Measurements from ENCODE around the gene CA12. TPM values are rescaled to one million over a fixed set of nuclear protein-coding genes. Genes with fewer than 3 reads are reported as not detected.

The CA12 gene
- total and polyA plus RNA-seq, 2 donors (not counting 1 experiment from before 2014, with no cell fraction given): not detected

DNA sequence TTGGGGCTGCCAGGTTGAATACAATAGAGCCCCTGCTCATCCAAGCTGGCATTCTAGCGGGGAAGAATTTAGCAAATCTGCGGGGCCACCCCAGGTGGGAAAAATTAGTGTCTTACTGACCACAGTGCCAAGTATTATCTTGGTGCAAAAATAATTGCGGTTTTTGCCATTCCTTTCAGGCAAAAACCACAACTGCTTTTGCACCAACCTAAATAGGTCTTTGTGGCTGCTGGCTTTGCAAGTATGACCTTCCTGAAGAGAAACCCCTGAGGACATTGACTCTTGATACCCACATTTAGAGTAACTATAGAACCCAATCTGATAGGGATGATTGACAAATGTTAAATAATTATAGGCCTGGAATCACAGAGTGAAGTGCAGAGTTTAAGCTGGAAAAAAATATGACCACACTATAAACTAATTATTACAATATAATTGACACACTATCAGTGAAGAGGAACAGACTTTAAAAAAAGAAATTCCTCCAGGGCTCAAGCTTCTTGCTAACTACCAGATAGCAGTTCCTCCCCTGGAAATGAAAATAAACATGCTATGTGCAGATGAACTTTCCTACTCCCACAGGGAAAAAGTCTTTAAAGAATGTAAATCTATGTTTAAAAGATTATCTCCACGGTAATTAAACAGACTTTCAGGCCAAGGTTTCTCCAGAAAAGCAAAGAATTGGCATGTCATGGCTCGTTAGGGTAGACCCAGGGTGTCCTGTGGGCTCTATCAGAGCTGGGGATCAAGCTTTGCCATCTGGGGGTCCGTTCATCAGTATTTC lies 34.4 kb downstream of the CA12 start:
- WGBS (ENCODE audit: insufficient coverage): 75% methylated on average over 5 of the region's 6 CpGs
- Mint-ChIP-seq H3K27me3 (no peaks in the 10 kb centered on the region), H3K27ac (no peak overlapping the region), H3K4me3 (no peak overlapping the region), H3K4me1 (peaks cover 27% of the 10 kb centered on the region), H3K9me3 (ENCODE audit: insufficient read depth) (no peaks in the 10 kb centered on the region)
- Histone ChIP-seq H3K9ac (ENCODE audit: low read length) (no peak overlapping the region), H3K79me2 (ENCODE audit: control insufficient read depth, insufficient read depth, low read length) (no peaks in the 10 kb centered on the region), H2AFZ (ENCODE audit: insufficient read depth, low read depth, low read length, poor library complexity, severe bottlenecking) (no peak overlapping the region), H3K36me3 (replicated peaks in 1 of 2; ENCODE audit: control extremely low read depth in 1 of 2, control insufficient read depth in 1 of 2, extremely low read depth in 1 of 2, insufficient read depth in 2 of 2, low read length in 1 of 2) (no peaks in the 10 kb centered on the region), H3K27ac (ENCODE audit: low read length in 2 of 2) (no peak overlapping the region), H3K4me3 (ENCODE audit: control extremely low read depth in 1 of 5, extremely low read depth in 1 of 5, insufficient read depth in 1 of 5, low read depth in 2 of 5, low read length in 4 of 5) (no peak overlapping the region), H3K27me3 (replicated peaks in 1 of 4; ENCODE audit: control extremely low read depth in 1 of 4, control insufficient read depth in 3 of 4, insufficient read depth in 4 of 4, low read length in 3 of 4) (no peaks in the 10 kb centered on the region), H4K20me1 (ENCODE audit: control insufficient read depth, insufficient read depth, low read length, poor library complexity, severe bottlenecking) (no peaks in the 10 kb centered on the region), H3K9me3 (ENCODE audit: control extremely low read depth in 1 of 3, control insufficient read depth in 2 of 3, insufficient read depth in 1 of 3, low read length in 2 of 3) (no peaks in the 10 kb centered on the region), H3K4me1 (ENCODE audit: control insufficient read depth in 2 of 2, insufficient read depth in 2 of 2, low read length in 2 of 2) (peaks cover 0 to 24% of the 10 kb centered on the region in 2 donors), H3K4me2 (replicated peaks; ENCODE audit: low read depth, low read length, poor library complexity, severe bottlenecking) (no peak overlapping the region)
- CTCF ChIA-PET: no interaction called here
- POLR2A ChIA-PET: no interaction called here
- TF ChIP-seq EZH2 (IDR thresholded peaks at IDR 0.05; ENCODE audit: borderline replicate concordance, insufficient read depth, low read depth, low read length, poor library complexity, severe bottlenecking): no peak
- TF ChIP-seq, protein P1, sequence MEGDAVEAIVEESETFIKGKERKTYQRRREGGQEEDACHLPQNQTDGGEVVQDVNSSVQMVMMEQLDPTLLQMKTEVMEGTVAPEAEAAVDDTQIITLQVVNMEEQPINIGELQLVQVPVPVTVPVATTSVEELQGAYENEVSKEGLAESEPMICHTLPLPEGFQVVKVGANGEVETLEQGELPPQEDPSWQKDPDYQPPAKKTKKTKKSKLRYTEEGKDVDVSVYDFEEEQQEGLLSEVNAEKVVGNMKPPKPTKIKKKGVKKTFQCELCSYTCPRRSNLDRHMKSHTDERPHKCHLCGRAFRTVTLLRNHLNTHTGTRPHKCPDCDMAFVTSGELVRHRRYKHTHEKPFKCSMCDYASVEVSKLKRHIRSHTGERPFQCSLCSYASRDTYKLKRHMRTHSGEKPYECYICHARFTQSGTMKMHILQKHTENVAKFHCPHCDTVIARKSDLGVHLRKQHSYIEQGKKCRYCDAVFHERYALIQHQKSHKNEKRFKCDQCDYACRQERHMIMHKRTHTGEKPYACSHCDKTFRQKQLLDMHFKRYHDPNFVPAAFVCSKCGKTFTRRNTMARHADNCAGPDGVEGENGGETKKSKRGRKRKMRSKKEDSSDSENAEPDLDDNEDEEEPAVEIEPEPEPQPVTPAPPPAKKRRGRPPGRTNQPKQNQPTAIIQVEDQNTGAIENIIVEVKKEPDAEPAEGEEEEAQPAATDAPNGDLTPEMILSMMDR (IDR thresholded peaks at IDR 0.05): no peak
- intact Hi-C loops (cut with micrococcal nuclease): no loop called here
- no peak for ATAC-seq (ENCODE audit: low read depth)
- DNase-seq: no peak

DNA sequence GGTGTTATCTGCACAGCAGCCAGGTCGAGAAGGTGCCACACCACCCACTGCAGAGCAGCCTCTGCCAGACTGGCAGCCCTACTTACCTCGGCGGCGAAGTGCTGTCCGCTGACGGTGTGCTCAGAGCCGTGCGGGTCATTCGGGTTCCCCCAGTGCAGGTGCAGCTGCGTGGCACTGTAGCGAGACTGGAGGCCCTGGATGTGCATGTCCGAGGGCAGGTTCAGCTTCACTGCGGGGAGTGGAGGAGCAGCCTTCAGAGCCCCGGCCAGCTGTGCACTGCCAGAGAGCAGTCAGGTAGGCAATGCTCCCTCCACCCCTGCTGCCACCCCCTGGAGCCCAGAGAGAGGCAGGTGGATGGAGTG lies 36.3 kb downstream of the CA12 start:
- H3K4me2 ChIP-seq (replicated peaks; ENCODE audit: low read depth, low read length, poor library complexity, severe bottlenecking): no peak overlapping the region
- Mint-ChIP-seq H3K27me3 (no peaks in the 10 kb centered on the region), H3K9me3 (ENCODE audit: insufficient read depth) (no peaks in the 10 kb centered on the region), H3K4me3 (no peak overlapping the region), H3K4me1 (peaks cover 29% of the 10 kb centered on the region), H3K27ac (no peak overlapping the region)
- intact Hi-C loops (cut with micrococcal nuclease): no loop called here
- DNase-seq (no peak), ATAC-seq (ENCODE audit: low read depth) (no peak)
- no peak overlapping the region for H3K4me3 ChIP-seq (ENCODE audit: control extremely low read depth in 1 of 5, extremely low read depth in 1 of 5, insufficient read depth in 1 of 5, low read depth in 2 of 5, low read length in 4 of 5)
- peaks cover 0 to 24% of the 10 kb centered on the region in 2 donors for H3K4me1 ChIP-seq (ENCODE audit: control insufficient read depth in 2 of 2, insufficient read depth in 2 of 2, low read length in 2 of 2)
- WGBS (ENCODE audit: insufficient coverage): 94% methylated on average over 13 of the region's 14 CpGs
- H2AFZ ChIP-seq (ENCODE audit: insufficient read depth, low read depth, low read length, poor library complexity, severe bottlenecking): no peak overlapping the region
- ChIA-PET POLR2A (no interaction called here), CTCF (no interaction called here)
- H3K9me3 ChIP-seq (ENCODE audit: control extremely low read depth in 1 of 3, control insufficient read depth in 2 of 3, insufficient read depth in 1 of 3, low read length in 2 of 3): no peaks in the 10 kb centered on the region
- TF ChIP-seq, protein P1 (IDR thresholded peaks at IDR 0.05): no peak
- H3K9ac ChIP-seq (ENCODE audit: low read length): no peak overlapping the region
- no peaks in the 10 kb centered on the region for H4K20me1 ChIP-seq (ENCODE audit: control insufficient read depth, insufficient read depth, low read length, poor library complexity, severe bottlenecking)
- no peak overlapping the region for H3K27ac ChIP-seq (ENCODE audit: low read length in 2 of 2)
- no peaks in the 10 kb centered on the region for H3K27me3 ChIP-seq (replicated peaks in 1 of 4; ENCODE audit: control extremely low read depth in 1 of 4, control insufficient read depth in 3 of 4, insufficient read depth in 4 of 4, low read length in 3 of 4)
- H3K79me2 ChIP-seq (ENCODE audit: control insufficient read depth, insufficient read depth, low read length): no peaks in the 10 kb centered on the region
- H3K36me3 ChIP-seq (replicated peaks in 1 of 2; ENCODE audit: control extremely low read depth in 1 of 2, control insufficient read depth in 1 of 2, extremely low read depth in 1 of 2, insufficient read depth in 2 of 2, low read length in 1 of 2): no peaks in the 10 kb centered on the region
